Fibroblast of skin of scalp (primary cell): ENCODE measurements around the gene SOHLH1.

Source experiments
- DNase-seq: peaks from one replicate; pipeline ENCODE4 v3.0.0-alpha.2; 2013

SOHLH1 gene

GRCh38 chr9:135659252-135659651, 40.0 kb downstream of the SOHLH1 start:
- no peak for DNase-seq

- no peak for DNase-seq
These were observed 41.9 kb downstream of the SOHLH1 start for GRCh38 chr9:135657416-135657815.

- no peak for DNase-seq
These were observed 44.0 kb downstream of the SOHLH1 start for GRCh38 chr9:135655317-135655716.

GRCh38 chr9:135650408-135650807, 48.9 kb downstream of the SOHLH1 start:
- no peak for DNase-seq

GRCh38 chr9:135649508-135649907, 49.8 kb downstream of the SOHLH1 start:
- DNase-seq: no peak

- no peak for DNase-seq
These were observed 50.5 kb downstream of the SOHLH1 start for GRCh38 chr9:135648494-135649410.

GRCh38 chr9:135647884-135648283, 51.4 kb downstream of the SOHLH1 start:
- no peak for DNase-seq

GRCh38 chr9:135644631-135645218, 54.6 kb downstream of the SOHLH1 start:
- no peak for DNase-seq
